IgD-negative memory B cell (primary cell): ENCODE results near the gene PLCB4. TPM values are rescaled to one million over a fixed set of nuclear protein-coding genes. Genes with fewer than 3 reads are reported as not detected.
"Not testable (repeated sequence)": the region's sequence is repeated elsewhere in the genome, so short reads cannot be mapped to it uniquely, and the experiment has no call there.

Experiments
- H3K27ac Mint-ChIP-seq, 3 donors: one replicate each; pipeline ENCODE4 v1.8.0; 2020 to 2022; ENCODE audit warnings: mild to moderate bottlenecking in 3 of 3, mixed read lengths in 3 of 3, moderate library complexity in 1 of 3
- H3K27me3 Mint-ChIP-seq: one replicate; pipeline ENCODE4 v1.8.0; 2021; ENCODE audit warnings: mixed read lengths
- H3K36me3 Mint-ChIP-seq: one replicate; pipeline ENCODE4 v1.8.0; 2020; ENCODE audit warnings: mild to moderate bottlenecking, mixed read lengths
- H3K4me1 Mint-ChIP-seq, 3 donors: one replicate each; pipeline ENCODE4 v1.8.0; 2020 to 2022; ENCODE audit warnings: mixed read lengths in 3 of 3, mild to moderate bottlenecking in 1 of 3
- H3K4me3 Mint-ChIP-seq, 4 donors: one replicate each; pipeline ENCODE4 v1.8.0; 2020 to 2022; ENCODE audit warnings: mild to moderate bottlenecking in 4 of 4, mixed read lengths in 4 of 4, moderate library complexity in 3 of 4
- H3K9me3 Mint-ChIP-seq, 3 donors: one replicate each; pipeline ENCODE4 v1.8.0; 2020 to 2021; ENCODE audit warnings: mixed read lengths in 3 of 3, mild to moderate bottlenecking in 1 of 3
- polyA plus RNA-seq: library from polyadenylated mRNA; unstranded; fragments of 300-500 nt; fragmentation: Illumina TruSeq; gene quantifications from one replicate; pipeline ENCODE4 v1.2.3, GENCODE V29; 2021

PLCB4 gene
- polyA plus RNA-seq, 1 donor from 2014 or later: not detected

- H3K36me3 Mint-ChIP-seq: no peaks in the 10 kb centered on the region
- H3K4me3 Mint-ChIP-seq: no peak overlapping the region
- no peak overlapping the region for H3K27ac Mint-ChIP-seq
- H3K4me1 Mint-ChIP-seq: peaks cover 0 to 2% (median 0%) of the 10 kb centered on the region in 3 donors
- H3K27me3 Mint-ChIP-seq: no peaks in the 10 kb centered on the region
- peaks cover 0 to 3% (median 3%) of the 10 kb centered on the region in 3 donors for H3K9me3 Mint-ChIP-seq
Measured at GRCh38 chr20:9040863-9041524, 27.9 kb upstream of the PLCB4 start.

GRCh38 chr20:9043364-9043763, 25.5 kb upstream of the PLCB4 start:
- Mint-ChIP-seq H3K27me3 (no peaks in the 10 kb centered on the region), H3K4me3 (no peak overlapping the region), H3K9me3 (peaks cover 6 to 9% (median 6%) of the 10 kb centered on the region in 3 donors), H3K36me3 (no peaks in the 10 kb centered on the region), H3K4me1 (peaks cover 0 to 2% (median 0%) of the 10 kb centered on the region in 3 donors), H3K27ac (no peak overlapping the region)

GRCh38 chr20:9047928-9048327, 21.0 kb upstream of the PLCB4 start:
- peaks cover 3 to 17% (median 7%) of the 10 kb centered on the region in 3 donors for H3K9me3 Mint-ChIP-seq
- not testable (repeated sequence) for H3K4me1 Mint-ChIP-seq, H3K27me3 Mint-ChIP-seq, H3K4me3 Mint-ChIP-seq, H3K27ac Mint-ChIP-seq, H3K36me3 Mint-ChIP-seq

GRCh38 chr20:9051508-9051907, 17.4 kb upstream of the PLCB4 start:
- no peak overlapping the region for H3K27ac Mint-ChIP-seq
- peaks cover 0 to 1% (median 0%) of the 10 kb centered on the region in 3 donors for H3K4me1 Mint-ChIP-seq

GRCh38 chr20:9052136-9052535, 16.8 kb upstream of the PLCB4 start:
- Mint-ChIP-seq H3K36me3 (no peaks in the 10 kb centered on the region), H3K4me3 (no peak overlapping the region)

More at GRCh38 chr20:9051508-9051907, 17.4 kb upstream of the PLCB4 start:
- H3K27me3 Mint-ChIP-seq: no peaks in the 10 kb centered on the region
- no peaks in the 10 kb centered on the region for H3K36me3 Mint-ChIP-seq
- peaks cover under 1 to 17% (median 5%) of the 10 kb centered on the region in 3 donors for H3K9me3 Mint-ChIP-seq
- H3K4me3 Mint-ChIP-seq: no peak overlapping the region

GRCh38 chr20:9053108-9053507, 15.8 kb upstream of the PLCB4 start:
- H3K4me3 Mint-ChIP-seq: no peak overlapping the region
- H3K27ac Mint-ChIP-seq: no peak overlapping the region
- no peaks in the 10 kb centered on the region for H3K27me3 Mint-ChIP-seq
- H3K36me3 Mint-ChIP-seq: no peaks in the 10 kb centered on the region
- peaks cover 0 to 1% (median 0%) of the 10 kb centered on the region in 3 donors for H3K4me1 Mint-ChIP-seq
- H3K9me3 Mint-ChIP-seq: peaks cover 0 to 18% (median 4%) of the 10 kb centered on the region in 3 donors

More at GRCh38 chr20:9052136-9052535, 16.8 kb upstream of the PLCB4 start:
- H3K27ac Mint-ChIP-seq: no peak overlapping the region
- H3K27me3 Mint-ChIP-seq: no peaks in the 10 kb centered on the region
- H3K9me3 Mint-ChIP-seq: peaks cover 0 to 22% (median 5%) of the 10 kb centered on the region in 3 donors
- peaks cover 0 to 1% (median 0%) of the 10 kb centered on the region in 3 donors for H3K4me1 Mint-ChIP-seq

- no peaks in the 10 kb centered on the region for H3K27me3 Mint-ChIP-seq
- no peak overlapping the region for H3K27ac Mint-ChIP-seq
- H3K4me1 Mint-ChIP-seq: peaks cover 0 to 1% (median 0%) of the 10 kb centered on the region in 3 donors
- peaks cover 0 to 12% (median 2%) of the 10 kb centered on the region in 3 donors for H3K9me3 Mint-ChIP-seq
- no peak overlapping the region for H3K4me3 Mint-ChIP-seq
- H3K36me3 Mint-ChIP-seq: no peaks in the 10 kb centered on the region
Measured at GRCh38 chr20:9054176-9054575, 14.7 kb upstream of the PLCB4 start.

GRCh38 chr20:9059931-9060330, 9.0 kb upstream of the PLCB4 start:
- H3K4me1 Mint-ChIP-seq: peaks cover 0 to 1% (median 0%) of the 10 kb centered on the region in 3 donors
- no peak overlapping the region for H3K27ac Mint-ChIP-seq
- H3K27me3 Mint-ChIP-seq: no peaks in the 10 kb centered on the region
- peaks cover 0 to 9% (median 8%) of the 10 kb centered on the region in 3 donors for H3K9me3 Mint-ChIP-seq
- H3K36me3 Mint-ChIP-seq: no peaks in the 10 kb centered on the region
- no peak overlapping the region for H3K4me3 Mint-ChIP-seq

GRCh38 chr20:9061434-9061833, 7.5 kb upstream of the PLCB4 start:
- Mint-ChIP-seq H3K36me3 (no peaks in the 10 kb centered on the region), H3K27ac (no peak overlapping the region), H3K9me3 (peaks cover 0 to 9% (median 8%) of the 10 kb centered on the region in 3 donors), H3K4me3 (no peak overlapping the region), H3K27me3 (no peaks in the 10 kb centered on the region), H3K4me1 (no peaks in the 10 kb centered on the region)

GRCh38 chr20:9062066-9062465, 6.8 kb upstream of the PLCB4 start:
- no peaks in the 10 kb centered on the region for H3K4me1 Mint-ChIP-seq
- H3K4me3 Mint-ChIP-seq: no peak overlapping the region
- H3K36me3 Mint-ChIP-seq: no peaks in the 10 kb centered on the region
- H3K27me3 Mint-ChIP-seq: no peaks in the 10 kb centered on the region
- peaks cover 0 to 11% (median 4%) of the 10 kb centered on the region in 3 donors for H3K9me3 Mint-ChIP-seq
- no peak overlapping the region for H3K27ac Mint-ChIP-seq

- H3K36me3 Mint-ChIP-seq: no peaks in the 10 kb centered on the region
- no peak overlapping the region for H3K27ac Mint-ChIP-seq
- H3K4me3 Mint-ChIP-seq: no peak overlapping the region
- peaks cover 0 to 4% (median 3%) of the 10 kb centered on the region in 3 donors for H3K4me1 Mint-ChIP-seq
- peaks cover 17% of the 10 kb centered on the region for H3K27me3 Mint-ChIP-seq
- peaks cover 0 to 11% (median 4%) of the 10 kb centered on the region in 3 donors for H3K9me3 Mint-ChIP-seq
Measured at GRCh38 chr20:9066191-9066590, 2.7 kb upstream of the PLCB4 start.

- H3K36me3 Mint-ChIP-seq: no peaks in the 10 kb centered on the region
- H3K27me3 Mint-ChIP-seq: peaks cover 17% of the 10 kb centered on the region
- H3K9me3 Mint-ChIP-seq: peaks cover 0 to 11% (median 4%) of the 10 kb centered on the region in 3 donors
- peaks cover 0 to 4% (median 3%) of the 10 kb centered on the region in 3 donors for H3K4me1 Mint-ChIP-seq
- no peak overlapping the region for H3K27ac Mint-ChIP-seq
- H3K4me3 Mint-ChIP-seq: no peak overlapping the region
Measured at GRCh38 chr20:9068233-9068801, 570 bp upstream of the PLCB4 start.

- Mint-ChIP-seq H3K27ac (no peak overlapping the region), H3K4me3 (no peak overlapping the region), H3K36me3 (no peaks in the 10 kb centered on the region), H3K4me1 (peaks cover 0 to 4% (median 3%) of the 10 kb centered on the region in 3 donors), H3K9me3 (peaks cover 0 to 5% (median 0%) of the 10 kb centered on the region in 3 donors), H3K27me3 (peaks cover 17% of the 10 kb centered on the region)
Measured at GRCh38 chr20:9070304-9070703, 1.4 kb downstream of the PLCB4 start.

GRCh38 chr20:9071976-9072726, 3.3 kb downstream of the PLCB4 start:
- peaks cover 0 to 4% (median 3%) of the 10 kb centered on the region in 3 donors for H3K4me1 Mint-ChIP-seq

GRCh38 chr20:9072861-9073500, 4.1 kb downstream of the PLCB4 start:
- Mint-ChIP-seq H3K4me3 (no peak overlapping the region), H3K36me3 (no peaks in the 10 kb centered on the region), H3K4me1 (peaks cover 0 to 4% (median 3%) of the 10 kb centered on the region in 3 donors), H3K27me3 (peaks cover 15% of the 10 kb centered on the region), H3K27ac (no peak overlapping the region), H3K9me3 (peaks cover 0 to 1% (median 0%) of the 10 kb centered on the region in 3 donors)

More at GRCh38 chr20:9071976-9072726, 3.3 kb downstream of the PLCB4 start:
- Mint-ChIP-seq H3K27me3 (peaks cover 17% of the 10 kb centered on the region), H3K4me3 (no peak overlapping the region), H3K36me3 (no peaks in the 10 kb centered on the region), H3K9me3 (peaks cover 0 to 1% (median 0%) of the 10 kb centered on the region in 3 donors), H3K27ac (no peak overlapping the region)
